SK-MEL-5 (cell line): ENCODE results near the gene KLHL28. TPM values are rescaled to one million over a fixed set of nuclear protein-coding genes. Genes with fewer than 3 reads are reported as not detected.
A peak's percentile ranks its signal among the peaks of the same experiment; 100 is the strongest.

Experiments used
- DNase-seq: peaks from one replicate; pipeline ENCODE4 v3.0.0-alpha.2; 2016; ENCODE audit warnings: low read depth, low spot score
- in situ Hi-C: cut with HindIII; loops from 2 replicates; pipeline ENCODE4 v1.10.0; 2016; ENCODE audit warnings: low sequenced_read_pairs, high pct_unique_total_duplicates, low pct_unique_long_range_greater_than_20kb
- polyA plus RNA-seq, 2 experiments: library from polyadenylated mRNA; depleted of rRNA; stranded (reverse); fragments of >200 nt; gene quantifications; 2 replicates each; pipeline ENCODE4 v1.2.3, GENCODE V29; 2015
- total RNA-seq: library from RNA; depleted of rRNA; stranded (reverse); fragments of >200 nt; shearing (Covaris generic); gene quantifications from 2 replicates; pipeline ENCODE4 v1.2.3, GENCODE V29; 2014; rRNA removed

Gene KLHL28, protein sequence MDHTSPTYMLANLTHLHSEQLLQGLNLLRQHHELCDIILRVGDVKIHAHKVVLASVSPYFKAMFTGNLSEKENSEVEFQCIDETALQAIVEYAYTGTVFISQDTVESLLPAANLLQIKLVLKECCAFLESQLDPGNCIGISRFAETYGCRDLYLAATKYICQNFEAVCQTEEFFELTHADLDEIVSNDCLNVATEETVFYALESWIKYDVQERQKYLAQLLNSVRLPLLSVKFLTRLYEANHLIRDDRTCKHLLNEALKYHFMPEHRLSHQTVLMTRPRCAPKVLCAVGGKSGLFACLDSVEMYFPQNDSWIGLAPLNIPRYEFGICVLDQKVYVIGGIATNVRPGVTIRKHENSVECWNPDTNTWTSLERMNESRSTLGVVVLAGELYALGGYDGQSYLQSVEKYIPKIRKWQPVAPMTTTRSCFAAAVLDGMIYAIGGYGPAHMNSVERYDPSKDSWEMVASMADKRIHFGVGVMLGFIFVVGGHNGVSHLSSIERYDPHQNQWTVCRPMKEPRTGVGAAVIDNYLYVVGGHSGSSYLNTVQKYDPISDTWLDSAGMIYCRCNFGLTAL
- 6.7 and 8.6 TPM in 2 replicates for total RNA-seq
- polyA plus RNA-seq (2015; cell fraction: cytosol; rRNA removed) = 4.3 and 5.1 TPM in 2 replicates
- 5.9 and 10.6 TPM in 2 replicates for polyA plus RNA-seq (2015; cell fraction: nucleus; rRNA removed)

DNA sequence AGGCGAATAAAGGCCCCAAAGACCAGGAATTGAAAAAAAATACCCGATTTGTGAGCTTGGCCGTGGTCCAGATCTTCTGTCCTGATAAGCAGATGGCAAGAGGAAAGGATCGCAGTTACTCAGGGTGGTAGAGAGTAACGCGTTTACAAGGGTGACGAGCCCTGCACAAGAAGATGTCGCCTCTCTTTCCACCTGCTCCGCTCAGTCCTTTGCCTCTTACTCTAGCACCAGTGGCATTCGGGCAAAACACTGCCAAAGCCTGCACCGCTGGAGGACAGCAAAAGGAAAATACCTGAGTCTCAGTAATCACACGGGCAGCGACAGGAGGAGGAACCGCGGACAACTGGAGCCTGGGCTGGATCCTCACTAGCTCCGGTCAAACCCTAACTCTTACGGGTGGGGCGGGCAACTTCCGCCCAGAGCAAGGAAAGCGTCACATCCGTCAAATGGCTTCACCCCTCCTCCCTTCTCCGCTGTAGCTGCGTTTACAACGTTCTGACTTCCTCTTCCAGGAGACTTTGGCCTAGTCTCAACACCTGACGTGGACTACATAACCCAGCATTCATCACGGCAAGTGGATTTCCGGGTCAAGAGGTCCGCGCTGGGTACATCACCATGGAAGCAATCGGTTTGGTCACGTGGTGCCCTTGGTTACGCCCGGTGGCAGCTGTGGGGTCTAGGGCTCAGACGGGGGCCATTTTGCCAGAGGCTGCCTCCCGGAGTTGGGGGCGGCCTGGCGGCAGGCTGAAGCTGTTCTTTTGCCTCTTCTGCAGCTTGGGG is at the start of gene KLHL28, which contains the start of gene TOGARAM1:
Gene KLHL28 (minus strand): TSS at position 394 of the 780 bp plus-strand sequence. CDS start 16,019 bp downstream, outside the sequence.
Gene TOGARAM1 (plus strand): TSS at position 637 of the 780 bp plus-strand sequence. CDS start 232 bp downstream, outside the sequence.
- in situ Hi-C loops = no loop called here
- peak; percentile 100 for DNase-seq

DNA sequence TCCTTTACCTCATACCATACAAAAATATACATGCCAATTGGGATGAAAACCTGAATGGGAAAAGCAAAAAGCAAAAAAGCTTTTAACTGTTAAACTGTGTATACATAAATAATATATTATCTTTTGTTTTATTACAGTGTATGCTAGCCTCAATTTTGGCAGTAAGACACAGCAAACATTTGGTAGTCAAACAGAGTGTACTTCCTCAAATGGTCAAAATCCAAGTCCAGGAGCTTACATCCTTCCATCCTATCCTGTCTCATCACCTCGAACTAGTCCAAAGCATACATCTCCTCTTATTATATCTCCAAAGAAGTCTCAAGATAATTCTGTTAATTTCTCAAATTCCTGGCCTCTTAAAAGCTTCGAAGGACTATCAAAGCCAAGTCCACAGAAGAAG is 42.2 kb upstream of the KLHL28 start:
- no peak for DNase-seq
- in situ Hi-C loops = no loop called here

DNA sequence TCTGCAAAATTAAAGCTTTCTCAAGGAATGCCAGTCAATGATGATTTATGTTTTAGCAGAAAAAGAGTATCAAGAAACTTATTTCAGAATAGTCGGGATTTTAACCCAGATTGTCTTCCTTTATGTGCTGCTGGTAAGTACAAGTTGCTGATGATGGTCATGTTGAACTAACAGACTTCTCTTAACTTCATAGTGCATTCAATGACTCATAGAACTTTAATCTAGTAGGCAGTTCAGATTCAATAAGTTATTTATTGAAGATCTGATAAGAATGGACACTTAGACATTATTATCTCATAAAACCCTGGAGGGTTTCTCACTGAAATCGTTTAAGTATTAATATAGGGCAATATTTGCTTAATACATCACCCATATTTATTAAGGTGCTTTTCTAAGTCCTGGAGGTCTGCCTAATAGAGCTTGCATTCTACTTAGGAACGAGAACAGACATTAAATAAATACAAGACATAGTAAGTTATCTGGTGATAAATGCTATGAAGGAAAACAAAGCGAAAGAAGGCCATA is 34.1 kb upstream of the KLHL28 start:
- no peak for DNase-seq
- in situ Hi-C loops = no loop called here

DNA sequence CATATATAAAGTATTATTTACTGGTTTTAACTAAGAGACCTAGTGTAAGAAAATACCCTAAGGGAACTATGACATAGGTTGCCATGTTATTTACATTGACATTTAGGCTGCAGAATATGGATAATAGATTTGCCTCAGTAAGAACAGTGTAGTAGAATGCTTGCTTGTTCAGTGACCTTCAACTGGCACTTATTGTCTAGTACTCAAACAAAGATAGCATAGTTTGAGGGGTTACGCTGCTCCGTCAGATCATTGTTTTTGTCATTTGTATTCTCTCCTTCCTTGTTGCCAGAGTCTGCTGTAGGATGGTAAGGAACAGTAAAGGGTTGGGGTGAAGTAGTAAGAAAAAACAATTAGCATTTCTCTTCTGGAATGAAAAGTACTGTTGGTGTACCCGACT is 33.4 kb upstream of the KLHL28 start:
- peak; percentile 94 for DNase-seq
- in situ Hi-C loops = no loop called here

DNA sequence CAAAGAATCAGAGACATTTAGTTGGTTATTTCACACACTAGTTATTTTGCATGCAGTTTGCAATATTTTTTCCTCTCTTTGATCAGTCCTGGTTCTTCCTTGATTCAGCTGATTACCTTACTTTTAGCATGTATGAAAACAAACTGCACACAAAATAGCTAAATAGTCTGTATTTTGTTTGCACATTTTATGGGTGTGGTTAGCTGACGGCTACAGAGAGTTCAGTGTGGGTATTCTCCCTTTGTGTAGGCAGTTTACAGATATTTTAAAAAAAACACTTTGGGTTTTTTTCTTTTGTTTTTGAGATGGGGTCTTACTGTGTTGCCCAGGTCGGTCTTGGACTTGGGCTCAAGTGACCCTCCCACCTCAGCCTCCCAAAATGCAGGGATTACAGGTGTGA is 28.8 kb upstream of the KLHL28 start:
- DNase-seq = no peak
- in situ Hi-C loops = no loop called here

DNA sequence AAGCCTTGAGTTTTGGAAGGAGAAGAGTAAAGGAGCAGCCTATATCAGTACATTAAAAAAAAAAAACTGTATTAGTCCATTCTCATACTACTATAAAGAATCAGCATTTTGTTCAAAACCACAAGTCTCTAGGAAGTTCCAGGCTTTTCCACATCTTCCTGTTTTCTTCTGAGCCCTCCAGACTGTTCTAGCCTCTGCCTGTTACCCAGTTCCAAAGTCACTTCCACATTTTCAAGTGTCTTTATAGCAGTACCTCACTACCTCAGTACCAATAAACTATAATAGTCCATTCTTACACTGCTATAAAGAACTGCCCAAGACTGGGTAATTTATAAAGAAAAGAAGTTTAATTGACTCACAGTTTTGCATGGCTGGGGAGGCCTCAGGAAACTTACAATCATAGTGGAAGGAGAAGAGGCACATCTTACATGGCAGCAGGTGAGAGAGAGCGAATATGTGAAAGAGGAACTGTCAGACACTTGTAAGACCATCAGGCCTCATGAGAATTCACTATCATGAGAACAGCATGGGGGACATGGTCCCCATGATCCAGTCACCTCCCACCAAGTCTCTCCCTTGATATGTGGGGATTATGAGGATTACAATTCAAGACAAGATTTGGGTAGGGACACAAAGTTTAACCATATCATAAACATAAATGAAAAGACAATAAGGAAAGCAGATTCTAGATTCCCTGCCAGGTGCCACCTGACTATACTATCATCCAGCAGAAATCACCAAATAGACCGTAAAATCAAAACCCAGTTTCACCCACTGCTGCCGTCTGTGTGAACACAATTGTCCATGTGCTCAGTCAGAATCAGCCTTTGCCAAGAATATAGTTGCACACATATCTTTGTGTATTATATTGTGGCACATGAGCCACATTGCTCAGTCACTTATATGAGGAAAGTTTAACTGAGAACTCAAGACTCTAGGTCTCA is 28.0 kb upstream of the KLHL28 start:
- in situ Hi-C loops = no loop called here
- DNase-seq = peak; percentile 30

DNA sequence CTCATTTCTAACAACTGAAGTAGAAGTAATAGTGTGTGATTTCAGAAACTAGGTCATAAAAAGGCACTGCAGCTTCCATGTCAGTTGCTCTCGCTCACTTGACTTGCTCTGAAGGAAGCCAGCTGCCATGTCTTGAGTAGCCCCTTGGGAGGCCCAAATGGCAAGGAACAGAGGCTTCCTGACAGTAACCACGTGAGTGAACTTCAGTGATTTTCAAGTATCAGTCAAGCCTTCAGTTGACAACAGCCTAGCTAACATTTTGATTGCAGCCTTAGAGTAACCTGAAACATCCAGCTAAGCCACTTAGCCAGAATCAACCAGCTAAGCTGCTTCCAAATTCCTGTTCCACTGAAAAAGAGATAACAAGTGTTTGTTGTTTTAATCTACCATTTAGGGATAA is 26.9 kb upstream of the KLHL28 start:
- in situ Hi-C loops = no loop called here
- peak; percentile 70 for DNase-seq

DNA sequence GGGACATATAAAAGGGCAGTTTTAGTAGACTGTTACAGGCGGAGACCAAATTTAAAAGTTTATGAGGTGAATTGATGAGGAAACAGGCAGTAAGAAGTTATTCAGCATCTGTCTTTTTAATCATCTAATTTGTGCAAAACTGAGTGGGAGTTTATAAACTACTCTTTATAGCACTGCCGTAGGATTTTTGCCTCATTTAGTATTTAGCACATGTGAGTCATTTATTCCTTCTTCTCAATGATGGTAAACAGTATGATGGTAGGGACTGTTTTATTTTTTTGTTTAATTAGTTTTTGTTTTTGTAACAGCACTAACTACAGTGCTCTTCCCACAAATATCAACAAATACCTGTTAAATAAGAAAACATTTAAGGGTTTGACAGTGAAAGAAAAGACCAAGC is 20.8 kb upstream of the KLHL28 start:
- in situ Hi-C loops = no loop called here
- no peak for DNase-seq

DNA sequence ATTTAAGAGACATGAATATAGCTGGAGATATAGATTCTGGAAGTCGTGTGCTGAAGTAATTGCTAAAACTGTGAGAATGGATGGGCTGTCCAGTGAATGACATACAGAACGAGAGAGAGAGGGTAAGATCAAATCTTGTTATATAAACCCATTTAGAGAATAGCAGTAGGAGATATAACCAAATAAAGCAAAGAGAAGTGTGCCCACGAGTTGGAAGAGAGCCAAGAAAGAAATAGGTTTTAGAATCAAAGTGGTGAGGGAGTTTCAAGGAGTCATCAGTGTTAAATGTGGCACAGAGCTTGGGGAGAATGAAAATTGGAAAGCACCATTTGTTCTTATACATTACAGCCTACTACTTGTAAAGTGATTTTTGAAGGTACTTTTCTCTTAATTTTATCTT is 19.5 kb upstream of the KLHL28 start:
- in situ Hi-C loops = no loop called here
- DNase-seq = no peak

DNA sequence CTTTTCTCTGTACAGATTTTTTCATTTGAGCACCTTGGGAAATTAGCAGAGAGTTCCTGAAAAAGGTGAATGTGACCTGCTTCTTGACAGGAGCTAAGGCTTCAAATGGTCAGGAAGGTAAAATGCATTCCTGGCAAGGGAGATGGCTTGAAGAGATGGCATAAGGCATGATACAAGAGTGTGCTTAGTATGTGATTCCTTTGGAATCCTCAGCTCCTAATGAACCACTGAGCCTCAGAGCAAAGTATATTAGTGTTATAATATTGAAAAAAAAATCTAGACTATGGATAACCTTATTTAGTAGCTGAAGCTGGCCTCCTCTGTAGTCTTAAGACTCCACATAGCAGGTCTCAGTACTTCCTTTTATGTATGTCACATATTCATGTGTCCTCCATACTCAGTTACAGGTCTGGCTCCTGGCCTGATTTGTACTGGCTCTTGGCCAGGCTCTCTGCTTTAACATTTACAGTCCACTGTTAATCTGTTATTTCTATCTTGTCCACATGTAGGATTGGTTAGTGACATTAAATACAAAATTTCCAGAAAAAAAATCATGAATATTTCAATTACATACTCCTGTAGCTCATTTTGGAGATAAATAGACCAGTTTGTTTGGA is 18.1 kb upstream of the KLHL28 start:
- in situ Hi-C loops = no loop called here
- no peak for DNase-seq

DNA sequence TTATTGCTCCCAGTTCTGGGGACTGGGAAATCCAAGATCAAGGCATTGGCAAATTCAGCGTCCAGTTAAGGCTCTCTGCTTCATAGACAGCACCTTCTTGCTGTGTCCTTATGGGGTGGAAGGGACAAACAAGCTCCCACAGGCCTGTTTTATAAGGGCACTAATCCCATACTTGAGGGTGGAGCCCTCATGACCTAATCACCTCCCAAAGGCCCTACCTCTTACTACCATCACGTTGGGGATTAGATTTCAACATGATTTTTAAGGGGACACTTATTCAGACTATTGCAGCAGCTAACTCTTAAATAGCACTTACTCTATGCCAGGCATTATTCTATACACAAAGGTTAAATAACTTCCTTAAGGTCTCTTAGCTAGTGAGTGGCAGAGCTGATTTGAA is 17.5 kb upstream of the KLHL28 start:
- no peak for DNase-seq
- in situ Hi-C loops = no loop called here

DNA sequence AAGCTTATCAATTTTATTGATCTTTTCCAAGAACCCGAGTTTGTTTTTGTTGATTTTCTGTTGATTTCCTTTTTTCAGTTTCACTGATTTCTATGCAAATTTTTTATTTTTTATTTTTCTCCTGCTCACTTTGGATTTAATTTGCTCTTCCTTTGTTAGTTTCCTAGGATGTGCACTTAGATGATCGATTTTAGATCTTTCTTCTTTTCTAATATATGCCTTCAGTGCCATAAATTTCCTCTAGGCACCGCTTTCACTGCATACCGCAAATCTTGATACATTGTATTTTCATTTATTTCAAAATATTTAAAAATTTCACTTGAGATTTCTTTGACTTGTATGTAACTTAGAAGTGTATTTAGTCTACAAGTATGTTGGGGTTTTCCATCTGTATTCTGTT is 9.7 kb upstream of the KLHL28 start:
- in situ Hi-C loops = no loop called here
- no peak for DNase-seq

DNA sequence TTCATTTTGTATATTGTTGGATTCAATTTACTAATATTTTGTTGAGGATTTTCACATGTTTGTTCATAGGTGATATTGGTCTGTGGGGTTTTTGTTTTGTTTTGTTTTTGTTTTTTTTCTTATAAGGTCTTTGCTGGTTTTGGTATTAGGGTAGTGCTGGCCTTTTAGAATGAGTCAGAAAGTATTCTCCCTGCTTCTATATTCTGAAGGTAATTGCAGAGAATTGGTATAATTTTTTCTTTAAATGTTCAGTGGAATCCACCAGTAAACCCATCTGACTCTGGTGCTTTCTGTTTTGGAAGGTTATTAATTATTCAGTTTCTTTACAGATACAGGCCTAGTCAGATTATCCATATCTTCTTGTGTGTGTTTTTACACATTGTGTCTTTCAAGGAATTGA is 9.2 kb upstream of the KLHL28 start:
- no peak for DNase-seq
- in situ Hi-C loops = no loop called here

DNA sequence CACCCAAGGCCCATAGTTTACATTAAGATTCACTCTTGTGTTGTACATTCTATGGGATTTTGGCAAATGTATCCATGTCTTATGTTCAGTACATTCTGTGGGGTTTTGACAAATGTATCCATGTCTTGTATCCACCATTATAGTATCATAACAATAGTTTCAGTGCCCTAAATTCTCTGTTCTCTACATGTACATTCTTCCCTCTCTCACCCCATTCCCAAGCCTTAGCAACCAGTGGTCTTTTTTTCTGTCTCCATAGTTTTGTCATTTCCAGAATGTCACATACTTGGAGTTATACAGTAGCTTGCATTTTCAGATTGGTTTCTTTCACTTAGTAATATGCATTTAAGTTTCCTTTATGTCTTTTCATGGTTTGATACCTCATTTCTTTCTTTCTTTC is 7.0 kb upstream of the KLHL28 start:
- in situ Hi-C loops = no loop called here
- no peak for DNase-seq

DNA sequence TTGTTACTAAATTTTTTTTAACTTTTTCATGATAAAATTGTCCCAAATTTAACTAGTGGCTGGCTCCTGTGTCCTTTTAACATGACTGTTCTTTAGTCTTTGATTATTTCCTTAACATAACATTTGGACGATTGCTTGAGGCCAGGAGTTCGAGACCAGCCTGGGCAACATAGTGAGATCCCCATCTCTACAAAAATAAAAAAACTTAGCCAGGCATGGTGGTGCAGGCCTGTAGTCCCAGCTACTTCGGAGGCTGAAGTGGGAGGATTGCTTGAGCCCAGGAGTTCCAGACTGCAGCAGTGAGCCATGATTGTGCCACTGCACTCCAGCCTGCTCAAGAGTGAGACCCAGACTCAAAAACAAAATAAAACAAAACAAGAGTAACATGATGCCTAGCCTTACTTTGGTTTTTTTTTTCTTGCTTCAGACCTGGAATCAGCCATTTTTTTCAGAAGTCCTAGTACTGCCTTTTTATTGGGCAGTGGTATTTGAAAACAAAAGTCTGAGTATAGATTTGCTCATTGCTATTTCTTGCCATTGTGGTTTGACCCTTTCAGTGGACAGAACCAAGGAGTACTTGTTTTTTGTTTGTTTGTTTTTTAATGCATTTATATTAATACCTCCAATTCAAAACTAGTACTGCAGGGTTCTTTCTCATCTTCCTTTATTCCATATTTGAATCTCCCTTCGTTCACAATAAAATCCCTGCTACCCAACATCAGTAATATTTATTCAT is 5.0 kb upstream of the KLHL28 start:
- DNase-seq = no peak
- in situ Hi-C loops = no loop called here

DNA sequence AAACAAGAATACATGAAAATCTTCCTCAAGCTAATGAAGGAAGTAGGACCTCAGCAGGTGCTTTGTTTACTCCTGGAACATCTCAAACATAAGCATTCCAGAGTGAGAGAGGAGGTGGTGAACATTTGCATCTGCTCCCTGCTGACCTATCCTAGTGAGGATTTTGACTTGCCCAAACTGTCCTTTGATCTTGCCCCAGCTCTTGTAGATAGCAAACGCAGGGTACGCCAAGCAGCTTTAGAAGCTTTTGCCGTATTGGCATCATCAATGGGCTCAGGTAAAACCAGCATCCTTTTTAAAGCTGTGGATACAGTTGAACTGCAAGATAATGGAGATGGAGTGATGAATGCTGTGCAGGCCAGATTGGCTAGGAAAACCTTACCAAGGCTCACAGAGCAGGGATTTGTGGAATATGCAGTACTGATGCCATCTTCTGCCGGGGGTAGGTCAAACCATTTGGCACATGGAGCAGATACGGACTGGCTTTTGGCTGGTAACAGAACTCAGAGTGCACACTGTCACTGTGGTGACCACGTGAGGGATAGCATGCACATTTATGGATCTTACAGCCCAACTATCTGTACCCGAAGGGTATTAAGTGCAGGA is 2.1 kb upstream of the KLHL28 start:
- in situ Hi-C loops = no loop called here
- peak; percentile 56 for DNase-seq
